ENCODE results near the gene ATXN7L3.

DNA sequence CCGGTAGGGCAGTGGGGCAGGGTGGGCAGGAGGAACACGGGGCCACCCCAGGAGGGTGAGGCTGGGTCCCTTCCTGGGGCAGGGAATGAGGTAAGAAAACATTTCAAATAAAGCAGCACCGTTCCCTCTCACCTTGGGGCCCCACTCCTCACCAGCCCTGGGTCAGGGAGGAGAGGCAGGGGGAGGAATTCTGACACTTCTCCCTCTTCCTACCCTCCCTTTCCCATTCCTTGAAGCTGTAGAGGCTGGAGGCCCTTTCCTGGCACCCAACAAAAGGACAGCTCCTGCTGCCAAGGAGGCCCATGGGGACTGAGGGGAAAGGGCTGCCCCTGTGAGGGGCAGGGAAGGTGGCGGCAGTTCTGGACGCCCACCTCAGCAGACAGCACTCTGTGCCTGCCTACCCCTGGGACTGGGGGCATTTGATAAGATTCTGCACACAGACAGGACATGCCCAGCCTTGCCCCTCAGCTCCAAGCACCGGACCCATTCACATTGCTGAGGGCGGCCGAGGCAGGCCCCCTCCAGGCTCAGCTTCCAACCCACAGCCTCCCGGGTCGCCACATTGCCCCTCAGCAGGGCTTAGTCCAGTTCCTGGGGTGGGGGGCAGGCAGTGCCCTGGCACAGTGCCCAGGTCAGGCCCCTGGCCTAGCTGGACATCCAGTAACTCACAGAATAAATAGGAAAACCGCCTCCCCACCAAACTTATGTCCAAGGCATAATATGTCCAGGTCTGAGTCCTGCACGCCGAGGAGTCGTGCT, 6.2 kb downstream of the ATXN7L3 start:
- TF ChIP-seq POLR2A (IDR thresholded peaks at IDR 0.05) (no peak), POLR2AphosphoS5 (IDR thresholded peaks at IDR 0.05) (no peak)
- TF ChIP-seq, protein P1, sequence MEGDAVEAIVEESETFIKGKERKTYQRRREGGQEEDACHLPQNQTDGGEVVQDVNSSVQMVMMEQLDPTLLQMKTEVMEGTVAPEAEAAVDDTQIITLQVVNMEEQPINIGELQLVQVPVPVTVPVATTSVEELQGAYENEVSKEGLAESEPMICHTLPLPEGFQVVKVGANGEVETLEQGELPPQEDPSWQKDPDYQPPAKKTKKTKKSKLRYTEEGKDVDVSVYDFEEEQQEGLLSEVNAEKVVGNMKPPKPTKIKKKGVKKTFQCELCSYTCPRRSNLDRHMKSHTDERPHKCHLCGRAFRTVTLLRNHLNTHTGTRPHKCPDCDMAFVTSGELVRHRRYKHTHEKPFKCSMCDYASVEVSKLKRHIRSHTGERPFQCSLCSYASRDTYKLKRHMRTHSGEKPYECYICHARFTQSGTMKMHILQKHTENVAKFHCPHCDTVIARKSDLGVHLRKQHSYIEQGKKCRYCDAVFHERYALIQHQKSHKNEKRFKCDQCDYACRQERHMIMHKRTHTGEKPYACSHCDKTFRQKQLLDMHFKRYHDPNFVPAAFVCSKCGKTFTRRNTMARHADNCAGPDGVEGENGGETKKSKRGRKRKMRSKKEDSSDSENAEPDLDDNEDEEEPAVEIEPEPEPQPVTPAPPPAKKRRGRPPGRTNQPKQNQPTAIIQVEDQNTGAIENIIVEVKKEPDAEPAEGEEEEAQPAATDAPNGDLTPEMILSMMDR (IDR thresholded peaks at IDR 0.05): no peak
